ENCODE results near the gene SYK. TPM values are rescaled to one million over a fixed set of nuclear protein-coding genes. Genes with fewer than 3 reads are reported as not detected.

The SYK gene
- total RNA-seq, 1 experiment from 2014 or later: 9.0 TPM

GRCh38 chr9:90946982-90947381 is 145.4 kb downstream of the SYK start:
- Histone ChIP-seq H3K9me2 (ENCODE audit: insufficient read depth) (no peaks in the 10 kb centered on the region), H3K27ac (ENCODE audit: low read depth, low read length) (no peak overlapping the region), H3K4me3 (replicated peaks in 1 of 2; ENCODE audit: low read depth in 1 of 2, low read length in 2 of 2) (no peak overlapping the region), H3K36me3 (ENCODE audit: control insufficient read depth in 1 of 2, insufficient read depth in 2 of 2, low read length in 2 of 2) (no peaks in the 10 kb centered on the region), H3K4me1 (ENCODE audit: control insufficient read depth in 1 of 2, insufficient read depth in 2 of 2, low read length in 2 of 2) (no peaks in the 10 kb centered on the region), H3K27me3 (ENCODE audit: insufficient read depth, low read length) (peaks cover 14% of the 10 kb centered on the region; the same call in 1 of the 2 replicates), H4K20me1 (ENCODE audit: insufficient read depth) (no peaks in the 10 kb centered on the region), H3K9ac (ENCODE audit: low read length) (no peak overlapping the region), H3K9me3 (ENCODE audit: control insufficient read depth in 1 of 2, insufficient read depth in 1 of 2, low read depth in 1 of 2, low read length in 2 of 2) (no peaks in the 10 kb centered on the region), H3K79me2 (ENCODE audit: insufficient read depth, low read length) (no peaks in the 10 kb centered on the region), H3K4me2 (ENCODE audit: low read length) (no peak overlapping the region), H2AFZ (ENCODE audit: low read depth, low read length, poor library complexity, severe bottlenecking) (no peak overlapping the region)
- TF ChIP-seq EZH2 (IDR thresholded peaks at IDR 0.05): no peak
- no peak for TF ChIP-seq YY1 (IDR thresholded peaks at IDR 0.05; ENCODE audit: extremely low read depth, insufficient replicate concordance, low read depth, low read length)
- no peak for TF ChIP-seq REST (IDR thresholded peaks at IDR 0.05; ENCODE audit: low read depth)
- ATAC-seq (no peak), DNase-seq (ENCODE audit: low read depth, low spot score) (no peak)
- ChIA-PET POLR2A (no interaction called here), CTCF (no interaction called here), RAD21 (ENCODE audit: low non-redundant PET in 1 of 2, low total read pairs in 2 of 2, uncharacterized antibody in 2 of 2, unreplicated experiment in 2 of 2) (no interaction called here)
- BruUV-seq (replicated peaks): no TSS peak
- intact Hi-C loops (cut with micrococcal nuclease): no loop called here

Other genes with a start within 250 kb of the SYK start
- gene DIRAS2, start 159.0 kb upstream of the SYK start, total RNA-seq (2021; ENCODE audit: unreplicated experiment): not detected

Data from HCT116 (cell line).